Left lung (tissue), 10 donors: ENCODE measurements around the gene ARMH2. TPM values are rescaled to one million over a fixed set of nuclear protein-coding genes. Genes with fewer than 3 reads are reported as not detected.

Source experiments
- ATAC-seq: fragments of 200-7000 bp; cut with Tn5 transposase; one replicate; pipeline ENCODE4 v1.9.1; 2020; ENCODE audit warnings: moderate library complexity
- DNase-seq, 4 donors: peaks; one replicate each; pipeline ENCODE4 v3.0.0-alpha.2; 2013 to 2020
- H3K27ac ChIP-seq, 2 donors: fragments of 200-600 bp; sonication (generic) in 1 of 2; one replicate each; pipeline versions ENCODE4 v1.5.0 to v1.8.0; 2020 to 2021
- H3K27me3 ChIP-seq, 2 donors: fragments of 200-600 bp; sonication (generic) in 1 of 2; one replicate each; pipeline versions ENCODE4 v1.5.0 to v1.8.0; 2020 to 2021
- H3K36me3 ChIP-seq, 2 donors: fragments of 200-600 bp; sonication (generic) in 1 of 2; one replicate each; pipeline versions ENCODE4 v1.5.0 to v1.8.0; 2020 to 2021
- H3K4me1 ChIP-seq, 2 donors: fragments of 200-600 bp; one replicate each; pipeline ENCODE4 v1.8.0; 2021
- H3K4me3 ChIP-seq, 2 donors: fragments of 200-600 bp; sonication (generic) in 1 of 2; one replicate each; pipeline versions ENCODE4 v1.5.0 to v1.8.0; 2020 to 2021; ENCODE audit warnings: mild to moderate bottlenecking in 1 of 2
- H3K9me3 ChIP-seq, 2 donors: fragments of 200-600 bp; sonication (generic) in 1 of 2; one replicate each; pipeline versions ENCODE4 v1.5.0 to v1.8.0; 2020 to 2021
- CTCF ChIP-seq, 2 donors: fragments of 200-600 bp; sonication (generic) in 1 of 2; IDR thresholded peaks; one replicate each; pipeline versions ENCODE4 v1.5.0 to v1.8.0; 2021; ENCODE audit warnings: antibody characterized with exemption in 2 of 2
- intact Hi-C, 2 donors: fragments of 100-400 bp; cut with DNase I; formaldehyde crosslinking; loops; one replicate each; pipeline versions ENCODE4 v1.11.2 to v1.14.2; 2022
- polyA plus RNA-seq, 6 donors: library from polyadenylated mRNA; unstranded; fragments of 120-200 nt; gene quantifications; one replicate each; pipeline ENCODE4 v1.2.1, GENCODE V29; 2013; ENCODE audit not compliant: insufficient read length in 6 of 6
- total RNA-seq, 2 donors: library from RNA; stranded (reverse); fragmentation: NEBNext Ultra II Directional; extraction: Animal tissue kit (Norgen Biotek cat#: 25700); gene quantifications; one replicate each; pipeline ENCODE4 v1.2.1, GENCODE V29; 2021
- donor health status: DM: no; HTN: yes; CAD: no.
- donor health status: DM: no; HTN: no; CAD: no.

The ARMH2 gene
- total and polyA plus RNA-seq, 8 donors = 0.40 to 0.72 (median 0.50) TPM; not detected in 5

- ATAC-seq = peak; percentile 84
- intact Hi-C loops = loop anchor here in 1 of 2 donors (10.0 kb wide), 1 partner anchor 179 kb away; no protein-coding TSS in a partner anchor
These were observed 35.1 kb downstream of the ARMH2 start for GRCh38 chr6:24763578-24763977.

GRCh38 chr6:24761851-24762250, 36.9 kb downstream of the ARMH2 start:
- Histone ChIP-seq H3K27me3 (no peaks in the 10 kb centered on the region), H3K36me3 (no peaks in the 10 kb centered on the region), H3K9me3 (no peaks in the 10 kb centered on the region), H3K4me3 (no peak overlapping the region), H3K27ac (no peak overlapping the region), H3K4me1 (no peaks in the 10 kb centered on the region)
- ATAC-seq (no peak), DNase-seq (no peak)
- TF ChIP-seq CTCF (IDR thresholded peaks at IDR 0.05) = no peak
- intact Hi-C loops = loop anchor here in 1 of 2 donors (10.0 kb wide), 1 partner anchor 177 kb away; no protein-coding TSS in a partner anchor

More at GRCh38 chr6:24763578-24763977, 35.1 kb downstream of the ARMH2 start:
- Histone ChIP-seq H3K27me3 (no peaks in the 10 kb centered on the region), H3K36me3 (no peaks in the 10 kb centered on the region), H3K9me3 (no peaks in the 10 kb centered on the region), H3K4me1 (no peaks in the 10 kb centered on the region), H3K4me3 (no peak overlapping the region), H3K27ac (no peak overlapping the region)
- peak in 2 of 4 donors; percentile 23 to 62 for DNase-seq
- no peak for TF ChIP-seq CTCF (IDR thresholded peaks at IDR 0.05)

DNA sequence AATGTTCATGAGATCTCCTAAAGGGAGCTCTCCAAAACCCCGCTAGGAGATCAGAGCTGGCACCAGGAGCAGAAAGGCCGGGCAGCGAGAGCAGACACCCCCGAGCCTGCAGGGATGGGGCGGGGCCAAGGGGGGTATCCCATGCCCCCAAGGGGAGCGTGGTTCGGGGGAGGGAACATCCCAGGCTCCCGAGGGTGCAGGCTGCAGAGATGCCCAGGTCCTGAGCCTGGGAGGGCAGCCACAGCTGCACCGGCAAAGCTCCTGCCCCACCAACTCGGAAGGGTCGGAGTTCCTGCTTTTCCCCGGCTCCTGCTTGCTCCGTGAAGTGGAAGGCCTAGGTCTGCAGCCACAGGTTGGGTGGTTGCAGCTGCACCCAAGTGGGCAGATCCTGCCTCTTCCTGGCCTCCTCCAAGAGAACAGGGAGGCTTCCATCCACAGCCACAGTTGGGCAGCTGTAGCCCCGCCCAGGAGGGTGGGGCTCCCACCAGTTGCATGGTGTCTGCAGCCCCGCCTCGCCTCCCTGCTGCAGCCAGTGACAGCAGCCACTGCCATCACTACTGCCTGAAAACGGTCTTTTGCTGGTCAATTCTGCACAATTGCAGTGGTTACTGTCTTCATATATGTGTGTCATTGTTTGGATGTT, 37.4 kb downstream of the ARMH2 start:
- no peaks in the 10 kb centered on the region for H3K36me3 ChIP-seq
- DNase-seq (no peak), ATAC-seq (no peak)
- no peaks in the 10 kb centered on the region for H3K4me1 ChIP-seq
- H3K27ac ChIP-seq = no peak overlapping the region
- no peaks in the 10 kb centered on the region for H3K9me3 ChIP-seq
- H3K27me3 ChIP-seq = no peaks in the 10 kb centered on the region
- intact Hi-C loops = loop anchor here in 1 of 2 donors (10.0 kb wide), 1 partner anchor 177 kb away; no protein-coding TSS in a partner anchor
- no peak for TF ChIP-seq CTCF (IDR thresholded peaks at IDR 0.05)
- H3K4me3 ChIP-seq = no peak overlapping the region

DNA sequence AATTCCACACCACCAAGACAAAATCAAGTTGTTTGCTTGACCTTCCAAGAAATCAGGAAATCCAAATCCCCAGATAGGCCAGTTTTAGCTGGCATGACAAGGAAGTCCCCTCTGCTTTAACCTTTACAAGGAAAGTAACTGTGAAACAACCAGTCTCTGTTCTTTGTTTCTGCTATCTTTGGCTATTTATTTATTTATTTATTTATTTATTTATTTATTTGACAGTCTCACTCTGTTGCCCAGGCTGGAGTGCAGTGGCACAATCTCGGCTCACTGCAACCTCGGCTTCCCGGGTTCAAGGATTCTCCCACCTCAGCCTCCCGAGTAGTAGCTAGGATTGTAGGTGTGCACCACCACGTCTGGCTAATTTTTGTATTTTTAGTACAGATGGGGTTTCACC, 38.5 kb downstream of the ARMH2 start:
- Histone ChIP-seq H3K36me3 (no peaks in the 10 kb centered on the region), H3K27me3 (no peaks in the 10 kb centered on the region), H3K4me3 (no peak overlapping the region), H3K27ac (no peak overlapping the region), H3K9me3 (no peaks in the 10 kb centered on the region), H3K4me1 (no peaks in the 10 kb centered on the region)
- DNase-seq (no peak), ATAC-seq (no peak)
- no peak for TF ChIP-seq CTCF (IDR thresholded peaks at IDR 0.05)
- intact Hi-C loops = loop anchor here in 1 of 2 donors (10.0 kb wide), 1 partner anchor 175 kb away; no protein-coding TSS in a partner anchor

GRCh38 chr6:24759718-24760117, 39.0 kb downstream of the ARMH2 start:
- no peak for ATAC-seq
- intact Hi-C loops = loop anchor here in 1 of 2 donors (10.0 kb wide), 1 partner anchor 175 kb away; no protein-coding TSS in a partner anchor
- no peak for DNase-seq
- H3K36me3 ChIP-seq = no peaks in the 10 kb centered on the region
- no peaks in the 10 kb centered on the region for H3K9me3 ChIP-seq
- H3K4me1 ChIP-seq = no peaks in the 10 kb centered on the region
- H3K4me3 ChIP-seq = no peak overlapping the region
- H3K27me3 ChIP-seq = no peaks in the 10 kb centered on the region
- TF ChIP-seq CTCF (IDR thresholded peaks at IDR 0.05) = no peak
- no peak overlapping the region for H3K27ac ChIP-seq
